ENCODE measurements around the gene YBX1.

GRCh38 chr1:42730988-42731387 lies 48.8 kb downstream of the YBX1 start:
- no peak for TF ChIP-seq CTCF (IDR thresholded peaks at IDR 0.05; ENCODE audit: low read length)
- no peak for TF ChIP-seq EZH2 (optimal IDR thresholded peaks at IDR 0.05; ENCODE audit: low read depth, low read length)
- no peak for TF ChIP-seq EZH2phosphoT487 (IDR thresholded peaks at IDR 0.05; ENCODE audit: low read length)

Measured in MM.1S (cell line).